HL-60 (cell line): Measurements from ENCODE around the gene SDF2L1.
A peak's percentile ranks its signal among the peaks of the same experiment; 100 is the strongest.

Experiments
- DNase-seq, 2 experiments: peaks; one replicate each; pipeline ENCODE4 v3.0.0-alpha.2; 2010 to 2020; ENCODE audit warnings: low read depth in 1 of 2, low spot score in 1 of 2
- H3K27ac ChIP-seq: fragments of 250-450 bp; sonication (Bioruptor Pico); replicated peaks from 2 replicates; pipeline ENCODE4 v1.5.1; 2020; ENCODE audit warnings: mild to moderate bottlenecking, moderate library complexity
- H3K27me3 ChIP-seq: fragments of 250-450 bp; sonication (Bioruptor Pico); 2 replicates; pipeline ENCODE4 v1.5.1; 2021; ENCODE audit warnings: mild to moderate bottlenecking, moderate library complexity; ENCODE audit not compliant: insufficient read depth, poor library complexity, severe bottlenecking
- H3K4me3 ChIP-seq: replicated peaks from 2 replicates; pipeline ENCODE4 v1.5.1; 2011; ENCODE audit warnings: mild to moderate bottlenecking, control low read depth, low read length; ENCODE audit not compliant: insufficient read depth
- CTCF ChIP-seq: IDR thresholded peaks from one replicate; pipeline ENCODE4 v1.5.1; 2011; ENCODE audit warnings: low read length, control low read depth, inconsistent platforms; ENCODE audit not compliant: insufficient read depth
- GABPA ChIP-seq: IDR thresholded peaks from 2 replicates; pipeline ENCODE4 v1.6.1; 2012; ENCODE audit warnings: low read depth
- POLR2AphosphoS5 ChIP-seq: IDR thresholded peaks from 2 replicates; pipeline ENCODE4 v1.6.1; 2012; ENCODE audit warnings: low read depth
- REST ChIP-seq: IDR thresholded peaks from 2 replicates; pipeline ENCODE4 v1.6.1; 2012; ENCODE audit warnings: low read depth; ENCODE audit not compliant: insufficient replicate concordance
- SPI1 ChIP-seq: IDR thresholded peaks from 2 replicates; pipeline ENCODE4 v1.6.1; 2012; ENCODE audit warnings: low read depth, mild to moderate bottlenecking, borderline replicate concordance

Gene SDF2L1

GRCh38 chr22:21602579-21602978, 39.5 kb upstream of the SDF2L1 start:
- Histone ChIP-seq H3K27me3 (no peaks in the 10 kb centered on the region), H3K27ac (no peak overlapping the region), H3K4me3 (no peak overlapping the region)
- TF ChIP-seq GABPA (no peak), CTCF (no peak), POLR2AphosphoS5 (no peak), REST (no peak), SPI1 (no peak)
- DNase-seq = no peak

GRCh38 chr22:21603973-21604372, 38.1 kb upstream of the SDF2L1 start:
- Histone ChIP-seq H3K27me3 (no peaks in the 10 kb centered on the region), H3K27ac (no peak overlapping the region), H3K4me3 (no peak overlapping the region)
- no peak for DNase-seq
- TF ChIP-seq REST = no peak
- TF ChIP-seq SPI1 = peak; percentile 38; the same call in 1 of the 2 replicates

GRCh38 chr22:21605887-21606564, 36.1 kb upstream of the SDF2L1 start:
- TF ChIP-seq SPI1 (no peak), REST (no peak), GABPA (no peak), CTCF (no peak), POLR2AphosphoS5 (no peak)
- DNase-seq = no peak
- Histone ChIP-seq H3K27me3 (no peaks in the 10 kb centered on the region), H3K4me3 (no peak overlapping the region), H3K27ac (no peak overlapping the region)
